Right lobe of liver (tissue), 6 donors: ENCODE results near the gene MAEA. TPM values are rescaled to one million over a fixed set of nuclear protein-coding genes. Genes with fewer than 3 reads are reported as not detected.
A peak's percentile ranks its signal among the peaks of the same experiment; 100 is the strongest.

Experiments used
- ATAC-seq, 4 donors: fragments of 200-7000 bp; cut with Tn5 transposase; one replicate each; pipeline ENCODE4 v1.9.1; 2020; ENCODE audit warnings: mild to moderate bottlenecking in 4 of 4, moderate library complexity in 4 of 4
- DNase-seq, 3 donors: peaks; one replicate each; pipeline ENCODE4 v3.0.0-alpha.2; 2020
- H3K27ac ChIP-seq, 3 donors: fragments of 200-600 bp; one replicate each; pipeline ENCODE4 v1.8.0; 2022
- H3K27me3 ChIP-seq, 2 donors: fragments of 200-600 bp; one replicate each; pipeline ENCODE4 v1.8.0; 2022
- H3K36me3 ChIP-seq, 4 donors: fragments of 200-600 bp; sonication (generic) in 1 of 4; one replicate each; pipeline versions ENCODE4 v1.5.1 to v1.8.0; 2017 to 2022; ENCODE audit warnings: control low read depth in 1 of 4
- H3K4me1 ChIP-seq, 4 donors: fragments of 200-600 bp; sonication (generic) in 1 of 4; one replicate each; pipeline versions ENCODE4 v1.5.1 to v1.8.0; 2017 to 2022; ENCODE audit warnings: control low read depth in 1 of 4
- H3K4me3 ChIP-seq, 3 donors: fragments of 200-600 bp; one replicate each; pipeline ENCODE4 v1.8.0; 2022
- H3K9me3 ChIP-seq, 4 donors: fragments of 200-600 bp; sonication (generic) in 1 of 4; one replicate each; pipeline versions ENCODE4 v1.5.1 to v1.8.0; 2017 to 2022; ENCODE audit warnings: control low read depth in 1 of 4
- CTCF ChIP-seq, 4 donors: fragments of 200-600 bp in 3 of 4; fragments of 450-650 bp in 1 of 4; IDR thresholded peaks; one replicate each; pipeline versions ENCODE4 v1.5.1 to v1.8.0; 2016 to 2022; ENCODE audit warnings: antibody characterized with exemption in 4 of 4, mild to moderate bottlenecking in 2 of 4
- POLR2A ChIP-seq: fragments of 450-650 bp; IDR thresholded peaks from one replicate; pipeline ENCODE4 v1.6.1; 2017; ENCODE audit warnings: antibody characterized with exemption, mild to moderate bottlenecking
- WGBS: methylation state at CpG from one replicate; pipeline ENCODE4 v1.1.6; 2018; ENCODE audit warnings: low coverage, low lambda C conversion rate; ENCODE audit not compliant: insufficient coverage; ENCODE audit errors: missing lambda C conversion rate; 5-methylcytosine and 5-hydroxymethylcytosine counted together
- intact Hi-C, 2 donors: fragments of 100-400 bp; cut with DNase I; formaldehyde crosslinking; loops; one replicate each; pipeline versions ENCODE4 v1.11.2 to v1.14.1; 2022
- total RNA-seq, 6 experiments: library from RNA; depleted of rRNA in 2 of 6; stranded (reverse); fragments of >200 nt in 2 of 6; fragmentation: NEBNext Ultra II Directional in 3 of 6; extraction: Animal tissue kit (Norgen Biotek cat#: 25700) in 3 of 6; gene quantifications; one replicate each; pipeline versions ENCODE4 v1.1.0 to v1.2.4, GENCODE V29; 2016 to 2023
- donor health status: DM: no; HTN: yes; CAD: no.
- donor health status: DM: no; HTN: no; CAD: no.
- donor health status: DM: no; HTN: no; CAD: no.
- donor health status: DM: no; HTN: yes; CAD: no.
- donor health status: DM: no; HTN: yes; CAD: no.

Gene MAEA
- total RNA-seq, 6 experiments from 2014 or later, result 24.3 to 42.0 (median 27.9) TPM

DNA sequence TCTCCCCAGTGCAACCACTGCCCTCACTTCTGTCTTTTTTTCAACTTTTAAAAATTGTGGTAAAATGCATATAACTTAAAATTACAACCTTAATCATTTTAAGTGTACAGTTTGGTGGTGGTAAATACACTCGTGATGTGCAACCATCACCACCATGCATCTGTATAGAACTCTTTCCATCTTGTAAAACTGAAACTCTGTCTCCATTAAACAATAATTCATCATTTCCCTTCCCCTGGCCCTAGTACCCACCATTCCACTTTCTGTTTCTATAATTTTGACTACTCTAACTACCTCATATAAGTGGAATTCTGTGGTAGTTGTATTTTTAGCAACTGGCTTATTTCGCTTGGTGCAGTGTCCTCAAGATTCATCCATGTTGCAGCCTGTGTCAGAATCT is 34.0 kb upstream of the MAEA start:
- Histone ChIP-seq H3K4me3 (no peak overlapping the region), H3K9me3 (peaks cover 0 to 4% (median 0%) of the 10 kb centered on the region in 4 donors), H3K27me3 (no peaks in the 10 kb centered on the region), H3K36me3 (no peaks in the 10 kb centered on the region), H3K27ac (no peak overlapping the region), H3K4me1 (peaks cover 0 to 2% (median 0%) of the 10 kb centered on the region in 4 donors)
- 95% methylated on average over 2 of the region's 2 CpGs for WGBS
- ATAC-seq (no peak), DNase-seq (no peak)
- intact Hi-C loops, result no loop called here
- no peak for TF ChIP-seq POLR2A
- TF ChIP-seq CTCF (IDR thresholded peaks at IDR 0.05), result no peak

GRCh38 chr4:1258457-1258856 is 31.2 kb upstream of the MAEA start:
- DNase-seq, result no peak
- no peak overlapping the region for H3K27ac ChIP-seq
- no peaks in the 10 kb centered on the region for H3K4me1 ChIP-seq
- H3K4me3 ChIP-seq, result no peak overlapping the region
- H3K36me3 ChIP-seq, result no peaks in the 10 kb centered on the region
- intact Hi-C loops, result no loop called here
- no peak for ATAC-seq
- no peak for TF ChIP-seq CTCF (IDR thresholded peaks at IDR 0.05)
- H3K9me3 ChIP-seq, result peaks cover 0 to 4% (median 0%) of the 10 kb centered on the region in 4 donors
- WGBS, result 90% methylated on average over 2 of the region's 2 CpGs
- H3K27me3 ChIP-seq, result no peaks in the 10 kb centered on the region

DNA sequence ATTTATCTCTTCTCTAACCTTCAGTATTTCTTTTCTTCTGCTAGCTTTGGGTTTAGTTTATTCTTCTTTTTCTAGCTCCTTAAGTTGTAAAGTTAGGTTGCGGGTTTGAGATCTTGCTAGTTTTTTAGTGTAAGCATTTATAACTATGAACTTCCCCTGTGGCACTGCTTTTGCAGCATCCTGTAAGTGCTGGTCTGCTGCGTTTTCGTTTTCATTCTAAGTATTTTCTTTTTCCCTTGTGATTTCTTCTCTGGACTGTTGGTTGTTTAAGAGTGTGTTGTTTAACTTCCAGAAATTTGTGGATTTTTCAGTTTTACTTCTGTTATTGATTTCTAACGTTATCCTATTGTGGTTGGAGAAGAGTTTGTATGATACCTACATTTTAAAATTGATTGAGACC is 29.7 kb upstream of the MAEA start:
- intact Hi-C loops, result no loop called here
- 77% methylated on average over 4 of the region's 4 CpGs for WGBS
- Histone ChIP-seq H3K9me3 (peaks cover 0 to 4% (median 0%) of the 10 kb centered on the region in 4 donors), H3K4me3 (no peak overlapping the region), H3K36me3 (no peaks in the 10 kb centered on the region), H3K27ac (no peak overlapping the region), H3K4me1 (no peaks in the 10 kb centered on the region), H3K27me3 (no peaks in the 10 kb centered on the region)
- ATAC-seq (no peak), DNase-seq (no peak)
- TF ChIP-seq POLR2A, result no peak
- no peak for TF ChIP-seq CTCF (IDR thresholded peaks at IDR 0.05)

GRCh38 chr4:1260418-1261106 is 29.1 kb upstream of the MAEA start:
- no peaks in the 10 kb centered on the region for H3K27me3 ChIP-seq
- peaks cover 0 to 4% (median 0%) of the 10 kb centered on the region in 4 donors for H3K9me3 ChIP-seq
- no peak overlapping the region for H3K4me3 ChIP-seq
- DNase-seq, result no peak
- H3K36me3 ChIP-seq, result no peaks in the 10 kb centered on the region
- TF ChIP-seq CTCF (IDR thresholded peaks at IDR 0.05), result no peak
- TF ChIP-seq POLR2A, result no peak
- peak in 1 of 4 donors; percentile 21 for ATAC-seq
- H3K4me1 ChIP-seq, result no peaks in the 10 kb centered on the region
- intact Hi-C loops, result no loop called here
- no peak overlapping the region for H3K27ac ChIP-seq
- WGBS, result 95% methylated on average over 8 of the region's 24 CpGs
